Activated gamma-delta T cell treated with anti-CD3 and anti-CD28 coated beads, Interleukin-2, amount 50 U/mL, for 16 hours (primary cell): ENCODE results near the gene SOX12.

Experiments
- DNase-seq: peaks from one replicate; pipeline ENCODE4 v3.0.0-alpha.2; 2020; ENCODE audit warnings: low read depth

Gene SOX12

GRCh38 chr20:325045-325888, at the start of gene SOX12:
Gene SOX12 (plus strand): TSS chr20:325552. CDS start chr20:325925, 373 bp downstream.
- DNase-seq: peak; percentile 97

DNA sequence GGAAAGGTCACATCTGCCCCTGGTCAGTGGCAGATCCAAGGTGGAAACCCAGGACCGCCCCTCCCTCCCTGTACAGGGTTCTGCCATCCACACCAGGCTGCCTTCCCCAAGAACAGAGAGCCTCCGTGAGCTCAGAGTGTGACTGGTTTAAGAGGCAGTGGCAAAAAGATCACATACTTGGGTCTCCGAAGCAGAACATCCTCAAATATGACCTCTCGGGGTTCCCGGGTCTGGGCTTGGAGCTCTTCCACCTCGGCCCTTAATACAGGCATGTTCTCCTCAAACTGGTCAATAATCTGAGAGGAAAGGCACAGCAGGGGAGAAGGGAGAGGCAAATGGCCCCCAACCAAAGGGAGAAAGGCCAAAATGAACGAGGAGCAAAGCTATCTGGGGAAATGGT, 49.6 kb upstream of the SOX12 start:
- DNase-seq: no peak

DNA sequence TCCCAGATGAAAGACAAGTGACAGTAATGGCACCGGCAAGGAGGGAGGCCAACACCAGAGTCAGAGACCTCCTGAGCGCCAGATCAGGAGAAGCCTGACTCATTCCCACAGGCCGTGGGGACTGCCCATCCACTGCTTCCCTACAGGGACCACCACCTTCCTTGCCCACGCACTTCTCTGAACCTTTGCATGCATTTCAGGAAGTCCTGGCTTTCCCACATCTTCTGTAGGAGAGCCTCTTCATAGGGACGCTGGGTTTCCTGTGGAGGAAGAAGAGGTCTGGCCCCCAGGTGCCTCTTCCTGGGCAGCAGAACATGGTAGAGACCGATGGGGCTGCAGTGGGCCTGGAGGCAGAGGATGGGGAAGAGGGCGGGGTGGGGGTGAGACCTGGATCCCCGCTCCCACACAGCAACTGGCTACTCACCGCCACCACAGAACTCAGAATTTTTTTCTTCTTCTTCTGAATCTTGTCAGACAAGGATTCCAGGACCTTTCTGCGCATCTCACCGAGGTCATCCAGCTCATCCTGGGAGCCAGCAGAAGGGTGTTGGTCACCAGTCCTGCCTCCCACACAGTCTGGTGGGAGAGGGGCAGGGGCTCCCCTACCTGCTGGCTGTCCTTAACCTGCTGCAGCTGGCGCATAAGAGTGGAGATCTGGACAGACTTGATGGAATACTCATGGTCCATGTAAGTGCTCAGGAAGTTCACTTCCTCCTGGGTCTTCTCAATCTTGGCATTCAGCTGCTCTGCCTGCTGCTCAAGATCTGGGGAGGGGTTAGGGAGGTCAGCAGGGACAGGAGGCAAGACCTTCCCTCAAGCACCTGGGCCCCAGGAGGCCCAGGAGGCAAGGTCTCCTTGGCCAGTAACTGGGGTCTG, 48.5 kb upstream of the SOX12 start:
- DNase-seq: no peak

DNA sequence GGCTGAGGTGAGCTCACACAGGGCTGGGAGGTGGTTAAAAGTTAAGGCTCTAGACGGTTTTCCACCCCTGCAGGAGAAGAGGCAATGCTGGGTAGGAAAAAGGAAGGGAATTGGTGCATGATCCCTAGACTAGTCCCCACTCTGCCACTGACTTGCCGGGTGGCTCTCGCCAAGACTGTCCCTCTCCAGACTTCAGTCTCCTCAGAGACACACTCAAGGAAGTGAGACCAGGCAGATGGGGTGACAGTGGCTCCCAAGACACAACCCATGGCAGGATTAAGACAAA, 47.9 kb upstream of the SOX12 start:
- no peak for DNase-seq

- no peak for DNase-seq
These were observed 47.2 kb upstream of the SOX12 start for GRCh38 chr20:278181-278580.

- no peak for DNase-seq
These were observed 46.5 kb upstream of the SOX12 start for GRCh38 chr20:278607-279571.

DNA sequence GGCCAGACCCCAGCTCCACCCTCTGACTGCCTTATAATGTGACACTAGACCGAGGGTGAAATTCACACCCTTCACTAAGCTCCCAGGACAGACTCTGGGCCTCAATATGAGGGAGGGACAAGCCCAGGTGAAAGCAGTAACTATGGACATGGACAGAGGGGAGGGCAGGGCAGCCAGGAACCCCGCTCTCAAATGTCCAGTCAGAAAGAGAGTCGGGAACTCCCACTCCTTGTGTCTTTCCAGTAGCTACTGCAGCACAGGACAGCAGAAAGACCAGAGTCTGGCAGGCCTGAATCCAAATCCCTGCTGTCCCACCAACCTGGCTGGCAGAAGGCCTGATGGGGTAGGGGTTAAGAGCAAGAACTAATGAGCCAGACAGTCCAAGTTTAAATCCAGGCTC, 41.2 kb upstream of the SOX12 start:
- no peak for DNase-seq

DNA sequence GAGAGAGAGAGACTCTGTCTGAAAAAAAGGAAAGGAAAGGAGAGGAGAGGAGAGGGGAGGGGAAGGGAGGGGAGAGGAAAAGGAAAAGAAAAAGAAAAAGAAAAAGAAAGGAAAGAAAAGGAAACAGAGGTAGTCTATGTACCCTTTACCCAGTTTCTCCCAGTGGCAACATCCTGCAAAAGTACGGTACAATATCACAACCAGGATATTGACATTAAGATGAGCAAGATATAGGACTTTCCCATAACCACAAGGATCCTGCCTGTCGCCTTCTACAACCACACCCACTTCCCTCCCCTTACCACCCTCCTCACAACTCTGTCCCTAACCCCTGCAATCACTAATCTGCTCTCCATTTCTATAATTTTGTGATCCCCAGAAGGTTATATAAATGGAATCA, 38.8 kb upstream of the SOX12 start:
- DNase-seq: no peak

- DNase-seq: no peak
These were observed 36.2 kb upstream of the SOX12 start for GRCh38 chr20:288956-289692.

- DNase-seq: no peak
These were observed 35.7 kb upstream of the SOX12 start for GRCh38 chr20:289693-290083.

DNA sequence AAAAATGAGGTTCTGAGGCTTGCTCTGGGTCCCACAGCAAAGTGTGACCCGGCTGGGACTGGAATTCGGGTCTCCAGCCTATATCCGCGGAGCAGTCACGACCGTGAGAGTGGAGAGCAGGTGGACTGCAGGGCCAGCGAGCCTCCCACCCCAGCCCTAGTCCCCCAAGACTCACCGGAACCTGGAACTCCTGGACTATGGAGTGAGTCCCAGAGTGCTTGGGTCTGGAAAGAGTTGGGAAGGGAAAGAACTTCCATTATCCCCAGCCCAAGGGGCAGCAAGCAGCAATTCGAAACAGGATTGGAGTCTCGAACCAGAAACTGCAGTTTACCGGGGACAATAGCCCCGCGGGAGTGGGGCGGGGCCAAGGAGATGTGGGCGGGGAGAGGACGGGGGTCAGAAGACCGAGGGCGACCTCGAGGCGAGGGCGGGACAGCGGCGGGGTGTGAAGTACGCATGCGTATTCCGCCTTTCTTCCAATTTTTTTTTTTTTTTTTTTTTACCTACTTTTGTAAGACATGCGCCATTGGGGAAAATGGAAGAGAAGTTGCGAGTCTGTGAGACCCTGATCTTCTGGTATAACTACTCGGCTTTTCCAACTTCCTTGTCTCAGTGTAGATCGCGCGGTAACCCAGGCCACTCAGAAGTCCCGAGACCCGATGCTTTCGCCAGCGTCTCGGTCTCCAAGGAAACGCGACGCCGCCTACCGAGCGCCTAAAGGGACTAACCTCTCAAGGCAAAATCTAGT, 35.1 kb upstream of the SOX12 start, which contains the start of gene C20orf96:
TSS of gene C20orf96 (minus strand) at position 667 of the 748 bp plus-strand sequence. CDS start at position 527, 140 bp downstream.
- DNase-seq: peak; percentile 73

GRCh38 chr20:294602-295001, 30.8 kb upstream of the SOX12 start:
- no peak for DNase-seq

DNA sequence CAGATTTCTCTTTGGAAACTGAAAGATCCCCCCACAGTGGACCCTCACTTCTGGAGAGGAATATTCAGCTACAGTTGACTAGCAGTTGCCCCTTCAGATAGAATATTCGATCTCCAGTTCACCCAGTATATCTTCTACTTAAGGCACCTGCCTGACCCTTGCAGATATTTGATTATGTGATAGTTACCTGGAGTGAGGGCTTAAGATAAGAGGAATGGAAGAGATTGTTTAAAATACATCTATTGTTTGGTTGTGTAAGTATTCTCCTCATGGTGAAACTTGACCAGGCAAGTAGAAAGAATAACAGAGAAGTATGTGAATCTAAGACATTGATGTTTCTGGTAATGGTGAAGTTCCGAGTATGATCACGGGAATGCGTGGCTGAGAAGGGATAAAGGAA, 29.5 kb upstream of the SOX12 start:
- no peak for DNase-seq

- peak; percentile 73 for DNase-seq
These were observed 28.0 kb upstream of the SOX12 start, which contains the start of gene ZCCHC3 for GRCh38 chr20:297098-297924. Gene ZCCHC3 (plus strand): TSS chr20:297570. CDS start chr20:297587, 17 bp downstream.

GRCh38 chr20:297925-298775, 27.2 kb upstream of the SOX12 start:
- DNase-seq: no peak

DNA sequence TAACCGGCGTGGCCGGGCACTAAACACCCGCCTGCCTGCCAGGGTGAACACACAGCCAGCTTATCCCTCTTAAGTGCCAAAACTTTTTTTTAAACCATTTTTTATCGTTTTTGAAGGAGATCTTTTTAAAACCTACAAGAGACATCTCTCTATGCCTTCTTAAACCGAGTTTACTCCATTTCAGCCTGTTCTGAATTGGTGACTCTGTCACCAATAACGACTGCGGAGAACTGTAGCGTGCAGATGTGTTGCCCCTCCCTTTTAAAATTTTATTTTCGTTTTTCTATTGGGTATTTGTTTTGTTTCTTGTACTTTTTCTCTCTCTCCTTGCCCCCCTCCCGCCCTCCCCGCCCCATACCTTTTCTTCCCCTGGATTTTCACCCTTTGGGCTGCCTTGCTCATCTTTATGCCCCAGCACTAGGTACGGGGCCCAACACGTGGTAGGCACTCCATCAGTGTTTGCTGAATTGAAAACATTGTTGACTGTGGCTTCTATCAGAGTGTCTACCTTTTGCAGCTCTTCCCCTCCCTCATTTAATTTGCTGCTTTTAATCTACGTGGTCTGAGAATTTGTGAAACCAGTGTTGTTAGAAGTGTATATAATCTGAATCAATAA, 26.5 kb upstream of the SOX12 start:
- no peak for DNase-seq

DNA sequence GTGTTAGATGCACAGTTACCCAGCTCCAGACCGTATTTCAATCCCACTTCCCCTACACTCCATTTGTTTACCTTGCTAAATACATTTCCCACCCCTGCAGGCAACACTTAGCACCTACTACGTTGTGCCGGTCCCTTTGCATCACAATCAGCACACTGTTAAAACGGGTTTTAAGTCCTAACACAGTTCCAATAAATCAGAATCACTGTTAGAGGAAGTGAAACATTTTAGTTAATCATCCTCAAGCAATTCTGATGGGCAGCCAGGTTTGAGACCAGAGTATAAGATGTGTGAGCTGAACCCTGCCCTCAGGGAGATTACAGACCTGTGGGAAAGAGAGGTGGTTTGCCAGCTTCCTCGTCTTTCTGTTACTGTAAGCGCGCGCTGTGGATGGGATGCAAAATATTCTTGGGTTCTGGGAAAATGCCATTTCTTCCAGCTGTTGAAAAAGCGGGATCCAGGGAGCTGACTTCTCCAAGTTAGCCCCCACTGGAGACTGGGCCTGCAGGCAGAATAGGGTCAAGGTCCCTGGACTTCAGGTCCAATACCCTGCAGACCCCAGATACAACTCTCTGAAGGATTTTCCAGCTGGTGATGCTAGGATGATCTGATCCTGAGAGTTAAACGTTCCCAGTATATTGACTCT, 24.9 kb upstream of the SOX12 start:
- DNase-seq: no peak
